HG02840 (cell line): ENCODE measurements around the gene CHAF1B.

Source experiments
- ATAC-seq: cut with Tn5 transposase; IDR thresholded peaks from one replicate; pipeline ENCODE4 v1.9.1; 2021; ENCODE audit warnings: mild to moderate bottlenecking, moderate library complexity, moderate number of reproducible peaks; ENCODE audit not compliant: unreplicated experiment, low FRiP score

The CHAF1B gene

GRCh38 chr21:36423771-36424433 is 38.7 kb downstream of the CHAF1B start:
- no peak for ATAC-seq

GRCh38 chr21:36424592-36424991 is 39.4 kb downstream of the CHAF1B start:
- no peak for ATAC-seq

- no peak for ATAC-seq
Observed at GRCh38 chr21:36425286-36425685, 40.1 kb downstream of the CHAF1B start.

- ATAC-seq, result no peak
Observed at GRCh38 chr21:36427502-36427901, 42.3 kb downstream of the CHAF1B start.

GRCh38 chr21:36428761-36429432 is 43.7 kb downstream of the CHAF1B start:
- ATAC-seq, result no peak

GRCh38 chr21:36429947-36430546 is 44.9 kb downstream of the CHAF1B start:
- peak; percentile 85 for ATAC-seq

- ATAC-seq, result no peak
Observed at GRCh38 chr21:36430841-36431240, 45.6 kb downstream of the CHAF1B start.

GRCh38 chr21:36431252-36431651 is 46.1 kb downstream of the CHAF1B start:
- ATAC-seq, result no peak

GRCh38 chr21:36433059-36433709 is 48.0 kb downstream of the CHAF1B start:
- no peak for ATAC-seq

GRCh38 chr21:36434144-36434543 is 49.0 kb downstream of the CHAF1B start:
- ATAC-seq, result no peak

- no peak for ATAC-seq
Observed at GRCh38 chr21:36436829-36437744, 51.9 kb downstream of the CHAF1B start.

- ATAC-seq, result no peak
Observed at GRCh38 chr21:36437745-36438128, 52.5 kb downstream of the CHAF1B start.

- no peak for ATAC-seq
Observed at GRCh38 chr21:36441715-36442114, 56.5 kb downstream of the CHAF1B start.

- ATAC-seq, result no peak
Observed at GRCh38 chr21:36446301-36446700, 61.1 kb downstream of the CHAF1B start.

- no peak for ATAC-seq
Observed at GRCh38 chr21:36450511-36450910, 65.3 kb downstream of the CHAF1B start.

GRCh38 chr21:36451506-36451905 is 66.3 kb downstream of the CHAF1B start:
- ATAC-seq, result no peak

- no peak for ATAC-seq
Observed at GRCh38 chr21:36452281-36452825, 67.2 kb downstream of the CHAF1B start.

- no peak for ATAC-seq
Observed at GRCh38 chr21:36454093-36454531, 68.9 kb downstream of the CHAF1B start.

- no peak for ATAC-seq
Observed at GRCh38 chr21:36454706-36455105, 69.5 kb downstream of the CHAF1B start.
